Cardiac fibroblast (primary cell): ENCODE data around the gene TCIRG1.
A peak's percentile ranks its signal among the peaks of the same experiment; 100 is the strongest.

Experiments
- DNase-seq, 2 donors: peaks; one replicate each; pipeline versions ENCODE4 v3.0.0 to v3.0.0-alpha.2; 2010; ENCODE audit warnings: low read depth in 2 of 2
- H3K4me3 ChIP-seq, 2 donors: replicated peaks in 1 of 2; 1 replicate in 1 of 2; 2 replicates in 1 of 2; pipeline ENCODE4 v1.5.1; 2011; ENCODE audit warnings: low read depth in 2 of 2, low read length in 2 of 2, mild to moderate bottlenecking in 2 of 2, moderate library complexity in 1 of 2
- CTCF ChIP-seq: IDR thresholded peaks from one replicate; pipeline ENCODE4 v1.5.1; 2011; ENCODE audit warnings: low read depth, mild to moderate bottlenecking, low read length, inconsistent platforms

The TCIRG1 gene

GRCh38 chr11:68048681-68049508, 10.1 kb downstream of the TCIRG1 start:
- no peak overlapping the region for H3K4me3 ChIP-seq
- no peak for TF ChIP-seq CTCF
- no peak for DNase-seq

- no peak overlapping the region for H3K4me3 ChIP-seq
- TF ChIP-seq CTCF = no peak
- peak in 1 of 2 donors; percentile 39 for DNase-seq
Measured at GRCh38 chr11:68049509-68050370, 10.9 kb downstream of the TCIRG1 start.

GRCh38 chr11:68050371-68050841, 11.6 kb downstream of the TCIRG1 start:
- TF ChIP-seq CTCF = no peak
- H3K4me3 ChIP-seq = no peak overlapping the region
- DNase-seq = no peak

- DNase-seq = no peak
- H3K4me3 ChIP-seq = no peak overlapping the region
- TF ChIP-seq CTCF = no peak
Measured at GRCh38 chr11:68051191-68052136, 12.6 kb downstream of the TCIRG1 start.

- no peak for TF ChIP-seq CTCF
Measured at GRCh38 chr11:68052137-68052873, 13.5 kb downstream of the TCIRG1 start.

More at GRCh38 chr11:68052137-68052873, 13.5 kb downstream of the TCIRG1 start:
- no peak overlapping the region for H3K4me3 ChIP-seq
- no peak for DNase-seq
